ENCODE results near the gene CBARP. TPM values are rescaled to one million over a fixed set of nuclear protein-coding genes. Genes with fewer than 3 reads are reported as not detected.

Gene CBARP
- total and polyA plus RNA-seq, 2 of the 13 experiments (the other 11 are each of a cell fraction or from before 2014, with no cell fraction given), result 1.2 to 1.4 TPM

DNA sequence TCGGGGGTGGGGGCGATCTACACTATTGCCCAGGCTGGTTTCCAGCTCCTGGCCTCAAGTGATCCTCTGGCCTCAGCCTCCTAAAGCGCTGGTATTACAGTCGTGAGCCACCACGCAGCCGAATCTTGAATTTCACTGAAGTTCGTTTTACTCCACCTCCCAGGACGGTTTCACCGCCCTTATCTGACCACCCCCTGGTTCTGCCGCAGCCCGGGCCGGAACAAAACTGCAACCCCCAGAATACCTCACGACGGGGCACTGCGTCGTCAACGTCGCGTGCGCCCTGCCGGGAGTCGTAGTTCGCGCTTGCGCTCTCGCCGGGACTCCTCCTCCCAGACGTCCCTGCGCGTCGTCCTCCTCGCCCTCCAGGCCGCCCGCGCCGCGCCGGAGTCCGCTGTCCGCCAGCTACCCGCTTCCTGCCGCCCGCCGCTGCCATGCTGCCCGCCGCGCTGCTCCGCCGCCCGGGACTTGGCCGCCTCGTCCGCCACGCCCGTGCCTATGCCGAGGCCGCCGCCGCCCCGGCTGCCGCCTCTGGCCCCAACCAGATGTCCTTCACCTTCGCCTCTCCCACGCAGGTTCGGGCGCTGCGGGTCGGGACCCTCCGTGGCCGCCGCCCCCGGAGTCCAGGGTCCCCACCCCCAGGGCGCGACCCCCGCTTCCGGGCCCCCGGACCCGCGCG lies 3.8 kb upstream of the CBARP start, which contains the start of gene ATP5F1D (continued):
- TF ChIP-seq RBFOX2 (IDR thresholded peaks at IDR 0.05; ENCODE audit: low read depth, low read length) (peak; percentile 87), ZFP82 (CRISPR knock-in tag; IDR thresholded peaks at IDR 0.05; ENCODE audit: borderline replicate concordance) (peak; percentile 60; the same call in 1 of the 2 replicates), ZSCAN20 (CRISPR knock-in tag; IDR thresholded peaks at IDR 0.05; ENCODE audit: borderline replicate concordance) (peak; percentile 67; the same call in 1 of the 2 replicates), ZSCAN25 (CRISPR knock-in tag; IDR thresholded peaks at IDR 0.05) (peak; percentile 67; the same call in 1 of the 2 replicates), KDM1A (CRISPR knock-in tag; IDR thresholded peaks at IDR 0.05) (no peak), ZFYVE20 (CRISPR knock-in tag; IDR thresholded peaks at IDR 0.05; ENCODE audit: borderline replicate concordance, low read depth) (no peak), NONO (IDR thresholded peaks at IDR 0.05) (no peak), NONO (CRISPR knock-in tag; conservative IDR thresholded peaks at IDR 0.05) (0 out of 2 replicates have a peak, but pooled peaks have one; percentile 18), ZNF749 (CRISPR knock-in tag; IDR thresholded peaks at IDR 0.05; ENCODE audit: borderline replicate concordance) (no peak), POLR2AphosphoS5 (IDR thresholded peaks at IDR 0.05; ENCODE audit: low read depth, low read length) (peak; percentile 46; the same call in 1 of the 2 replicates), IRF2 (CRISPR knock-in tag; IDR thresholded peaks at IDR 0.05) (peak; percentile 94), GTF2F1 (IDR thresholded peaks at IDR 0.05; ENCODE audit: low read length) (no peak), AKAP8 (CRISPR knock-in tag; IDR thresholded peaks at IDR 0.05) (peak; percentile 53; the same call in 1 of the 2 replicates), ZSCAN12 (CRISPR knock-in tag; IDR thresholded peaks at IDR 0.05) (no peak), FOXM1 (CRISPR knock-in tag; IDR thresholded peaks at IDR 0.05) (peak; percentile 24; the same call in 1 of the 2 replicates), ZNF589 (CRISPR knock-in tag; conservative IDR thresholded peaks at IDR 0.05) (no peak), BHLHE40 (IDR thresholded peaks at IDR 0.05; ENCODE audit: low read length) (peak; percentile 73), KLF12 (CRISPR knock-in tag; IDR thresholded peaks at IDR 0.05; ENCODE audit: borderline replicate concordance) (no peak), ZNF883 (CRISPR knock-in tag; IDR thresholded peaks at IDR 0.05; ENCODE audit: not compliant biosample characterization) (peak; percentile 41), SP4 (CRISPR knock-in tag; IDR thresholded peaks at IDR 0.05) (peak; percentile 41; the same call in 1 of the 2 replicates), ZSCAN9 (CRISPR knock-in tag; IDR thresholded peaks at IDR 0.05; ENCODE audit: borderline replicate concordance) (no peak)
- TF ChIP-seq, protein P1, sequence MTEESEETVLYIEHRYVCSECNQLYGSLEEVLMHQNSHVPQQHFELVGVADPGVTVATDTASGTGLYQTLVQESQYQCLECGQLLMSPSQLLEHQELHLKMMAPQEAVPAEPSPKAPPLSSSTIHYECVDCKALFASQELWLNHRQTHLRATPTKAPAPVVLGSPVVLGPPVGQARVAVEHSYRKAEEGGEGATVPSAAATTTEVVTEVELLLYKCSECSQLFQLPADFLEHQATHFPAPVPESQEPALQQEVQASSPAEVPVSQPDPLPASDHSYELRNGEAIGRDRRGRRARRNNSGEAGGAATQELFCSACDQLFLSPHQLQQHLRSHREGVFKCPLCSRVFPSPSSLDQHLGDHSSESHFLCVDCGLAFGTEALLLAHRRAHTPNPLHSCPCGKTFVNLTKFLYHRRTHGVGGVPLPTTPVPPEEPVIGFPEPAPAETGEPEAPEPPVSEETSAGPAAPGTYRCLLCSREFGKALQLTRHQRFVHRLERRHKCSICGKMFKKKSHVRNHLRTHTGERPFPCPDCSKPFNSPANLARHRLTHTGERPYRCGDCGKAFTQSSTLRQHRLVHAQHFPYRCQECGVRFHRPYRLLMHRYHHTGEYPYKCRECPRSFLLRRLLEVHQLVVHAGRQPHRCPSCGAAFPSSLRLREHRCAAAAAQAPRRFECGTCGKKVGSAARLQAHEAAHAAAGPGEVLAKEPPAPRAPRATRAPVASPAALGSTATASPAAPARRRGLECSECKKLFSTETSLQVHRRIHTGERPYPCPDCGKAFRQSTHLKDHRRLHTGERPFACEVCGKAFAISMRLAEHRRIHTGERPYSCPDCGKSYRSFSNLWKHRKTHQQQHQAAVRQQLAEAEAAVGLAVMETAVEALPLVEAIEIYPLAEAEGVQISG (CRISPR knock-in tag; IDR thresholded peaks at IDR 0.05), result peak; percentile 95
- TF ChIP-seq, protein P2, sequence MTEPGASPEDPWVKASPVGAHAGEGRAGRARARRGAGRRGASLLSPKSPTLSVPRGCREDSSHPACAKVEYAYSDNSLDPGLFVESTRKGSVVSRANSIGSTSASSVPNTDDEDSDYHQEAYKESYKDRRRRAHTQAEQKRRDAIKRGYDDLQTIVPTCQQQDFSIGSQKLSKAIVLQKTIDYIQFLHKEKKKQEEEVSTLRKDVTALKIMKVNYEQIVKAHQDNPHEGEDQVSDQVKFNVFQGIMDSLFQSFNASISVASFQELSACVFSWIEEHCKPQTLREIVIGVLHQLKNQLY (CRISPR knock-in tag; IDR thresholded peaks at IDR 0.05), result no peak
- TF ChIP-seq, protein P3, sequence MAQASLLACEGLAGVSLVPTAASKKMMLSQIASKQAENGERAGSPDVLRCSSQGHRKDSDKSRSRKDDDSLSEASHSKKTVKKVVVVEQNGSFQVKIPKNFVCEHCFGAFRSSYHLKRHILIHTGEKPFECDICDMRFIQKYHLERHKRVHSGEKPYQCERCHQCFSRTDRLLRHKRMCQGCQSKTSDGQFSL (CRISPR knock-in tag; IDR thresholded peaks at IDR 0.05), result 0 out of 2 replicates have a peak, but pooled peaks have one; percentile 21
- TF ChIP-seq, protein P4, sequence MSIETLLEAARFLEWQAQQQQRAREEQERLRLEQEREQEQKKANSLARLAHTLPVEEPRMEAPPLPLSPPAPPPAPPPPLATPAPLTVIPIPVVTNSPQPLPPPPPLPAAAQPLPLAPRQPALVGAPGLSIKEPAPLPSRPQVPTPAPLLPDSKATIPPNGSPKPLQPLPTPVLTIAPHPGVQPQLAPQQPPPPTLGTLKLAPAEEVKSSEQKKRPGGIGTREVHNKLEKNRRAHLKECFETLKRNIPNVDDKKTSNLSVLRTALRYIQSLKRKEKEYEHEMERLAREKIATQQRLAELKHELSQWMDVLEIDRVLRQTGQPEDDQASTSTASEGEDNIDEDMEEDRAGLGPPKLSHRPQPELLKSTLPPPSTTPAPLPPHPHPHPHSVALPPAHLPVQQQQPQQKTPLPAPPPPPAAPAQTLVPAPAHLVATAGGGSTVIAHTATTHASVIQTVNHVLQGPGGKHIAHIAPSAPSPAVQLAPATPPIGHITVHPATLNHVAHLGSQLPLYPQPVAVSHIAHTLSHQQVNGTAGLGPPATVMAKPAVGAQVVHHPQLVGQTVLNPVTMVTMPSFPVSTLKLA (IDR thresholded peaks at IDR 0.05), result peak; percentile 32; the same call in 1 of the 2 replicates
